GM12875 (cell line): ENCODE measurements around the gene SCN3B.

Source experiments
- H3K4me3 ChIP-seq: one replicate; pipeline ENCODE4 v1.5.1; 2011; ENCODE audit warnings: low read depth, low read length, control low read depth
- TF ChIP-seq, protein P1 (sequence below): IDR thresholded peaks from 2 replicates; pipeline ENCODE4 v1.5.1; 2011; ENCODE audit warnings: low read depth, mild to moderate bottlenecking, control low read depth, inconsistent platforms, low read length, moderate library complexity, borderline replicate concordance; ENCODE audit not compliant: insufficient read depth

The SCN3B gene

DNA sequence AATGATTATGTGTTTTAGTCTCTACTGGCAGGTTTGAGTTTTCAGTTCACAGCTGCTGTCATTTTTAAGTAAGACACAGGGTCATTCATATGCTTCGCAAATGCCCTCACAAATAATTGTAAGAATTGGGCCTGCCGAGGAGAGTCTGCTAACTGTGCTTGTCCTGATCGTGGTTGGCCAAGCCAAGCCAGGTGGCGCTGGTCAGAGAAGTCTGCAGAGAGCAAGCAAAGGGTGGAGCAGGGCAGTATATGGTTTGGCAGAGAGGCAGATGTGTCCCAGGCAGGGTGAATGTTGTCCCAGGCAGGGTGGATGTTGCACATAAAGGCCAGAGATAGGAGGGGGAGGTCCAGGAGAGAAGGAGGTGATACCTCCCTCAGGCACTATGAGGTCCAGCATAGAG, 52.7 kb downstream of the SCN3B start:
- no peak overlapping the region for H3K4me3 ChIP-seq
- TF ChIP-seq, protein P1, sequence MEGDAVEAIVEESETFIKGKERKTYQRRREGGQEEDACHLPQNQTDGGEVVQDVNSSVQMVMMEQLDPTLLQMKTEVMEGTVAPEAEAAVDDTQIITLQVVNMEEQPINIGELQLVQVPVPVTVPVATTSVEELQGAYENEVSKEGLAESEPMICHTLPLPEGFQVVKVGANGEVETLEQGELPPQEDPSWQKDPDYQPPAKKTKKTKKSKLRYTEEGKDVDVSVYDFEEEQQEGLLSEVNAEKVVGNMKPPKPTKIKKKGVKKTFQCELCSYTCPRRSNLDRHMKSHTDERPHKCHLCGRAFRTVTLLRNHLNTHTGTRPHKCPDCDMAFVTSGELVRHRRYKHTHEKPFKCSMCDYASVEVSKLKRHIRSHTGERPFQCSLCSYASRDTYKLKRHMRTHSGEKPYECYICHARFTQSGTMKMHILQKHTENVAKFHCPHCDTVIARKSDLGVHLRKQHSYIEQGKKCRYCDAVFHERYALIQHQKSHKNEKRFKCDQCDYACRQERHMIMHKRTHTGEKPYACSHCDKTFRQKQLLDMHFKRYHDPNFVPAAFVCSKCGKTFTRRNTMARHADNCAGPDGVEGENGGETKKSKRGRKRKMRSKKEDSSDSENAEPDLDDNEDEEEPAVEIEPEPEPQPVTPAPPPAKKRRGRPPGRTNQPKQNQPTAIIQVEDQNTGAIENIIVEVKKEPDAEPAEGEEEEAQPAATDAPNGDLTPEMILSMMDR, result no peak

DNA sequence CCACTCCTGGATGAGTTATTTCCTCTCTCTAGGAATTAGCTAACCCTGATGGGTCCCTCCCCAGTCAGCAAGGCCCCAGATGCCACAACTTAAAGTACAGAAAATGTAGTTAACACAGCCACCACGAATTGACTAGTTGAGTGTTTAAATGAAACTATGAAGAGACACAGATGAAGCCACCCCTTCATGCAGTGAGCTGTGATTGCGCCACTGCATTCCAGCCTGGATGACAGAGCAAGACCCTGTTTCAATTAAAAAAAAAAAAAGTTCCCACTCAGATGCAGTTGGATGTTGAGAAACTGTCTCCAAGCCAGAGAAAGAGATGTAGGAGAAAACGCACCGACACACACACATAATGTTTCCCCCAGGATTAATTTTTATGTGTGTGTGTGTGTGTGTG, 53.3 kb downstream of the SCN3B start:
- H3K4me3 ChIP-seq, result no peak overlapping the region
- TF ChIP-seq, protein P1, result no peak

DNA sequence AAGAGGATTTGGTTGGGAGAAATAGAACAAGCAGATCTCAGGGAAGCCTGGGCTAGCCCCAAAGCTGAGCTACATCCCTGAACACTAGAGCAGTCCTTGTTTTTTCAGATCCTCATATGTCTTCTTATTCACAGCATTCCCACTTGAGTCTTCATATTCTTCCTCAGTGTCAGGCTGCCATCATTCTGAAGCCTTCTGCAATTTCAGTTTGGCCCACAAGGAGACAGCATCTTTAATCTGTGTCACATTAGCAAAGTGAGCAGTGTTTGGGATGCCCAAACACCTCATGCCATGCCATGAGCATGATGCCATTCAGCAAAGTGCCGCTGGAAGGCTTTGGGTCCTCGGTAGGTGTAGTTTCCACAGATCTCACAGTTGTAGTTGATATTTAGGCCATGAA, 56.6 kb downstream of the SCN3B start:
- H3K4me3 ChIP-seq, result no peak overlapping the region

DNA sequence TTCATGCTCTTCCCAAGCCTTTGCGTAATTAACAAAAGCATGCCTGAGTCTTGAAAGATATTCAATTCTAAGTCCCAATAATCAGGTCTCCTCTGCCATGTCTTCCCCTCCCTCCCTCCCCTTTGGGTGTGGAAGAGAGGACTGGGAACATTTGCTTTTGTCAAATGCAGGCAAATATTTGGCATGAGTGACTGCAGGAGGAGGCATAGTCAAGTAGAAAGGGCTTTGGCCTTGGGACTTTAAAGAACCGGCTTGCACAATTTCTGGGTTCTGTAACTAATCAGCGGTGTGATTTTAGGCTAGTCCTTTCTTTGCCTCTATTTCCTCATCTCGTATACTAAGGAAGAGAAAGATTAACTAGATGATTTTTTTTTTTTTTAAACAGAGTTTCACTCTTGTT, 59.5 kb downstream of the SCN3B start:
- TF ChIP-seq, protein P1, result no peak

More for the DNA sequence above, 56.6 kb downstream of the SCN3B start:
- TF ChIP-seq, protein P1, result no peak

DNA sequence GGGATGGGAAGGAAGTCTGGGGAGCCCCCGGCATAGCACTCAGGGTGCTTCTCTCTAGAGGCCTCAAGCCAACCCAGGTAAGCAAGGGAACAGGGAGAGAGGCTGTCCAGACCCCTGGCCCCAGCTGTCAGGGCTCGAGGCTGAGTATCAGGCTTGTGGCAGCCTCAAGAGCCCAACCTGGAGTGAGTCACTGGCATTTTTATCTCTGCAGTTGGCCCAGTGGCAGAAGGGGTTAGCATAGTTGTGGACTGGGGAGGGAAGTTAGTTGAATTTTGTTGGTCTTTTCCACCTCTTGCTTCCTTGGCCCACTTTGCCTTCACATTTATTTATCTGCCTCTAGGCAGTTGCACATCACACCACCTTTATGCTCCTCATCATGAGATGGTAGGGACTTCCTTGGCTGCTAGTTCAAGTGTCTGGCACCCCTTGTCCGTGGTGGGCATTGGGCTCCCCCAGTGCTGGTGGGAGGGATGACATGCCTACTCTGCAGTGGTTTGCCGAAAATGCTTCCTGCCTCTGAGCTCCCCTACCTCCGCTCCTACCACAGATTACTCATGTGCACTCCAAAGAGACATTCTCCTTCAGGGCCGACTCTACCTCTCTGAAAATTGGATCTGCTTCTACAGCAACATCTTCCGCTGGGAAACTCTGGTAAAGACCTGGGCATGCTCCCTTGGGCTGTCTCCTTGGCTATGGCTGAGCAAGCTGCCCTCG, 60.1 kb downstream of the SCN3B start:
- TF ChIP-seq, protein P1, result no peak
- H3K4me3 ChIP-seq, result no peak overlapping the region

More for the DNA sequence above, 59.5 kb downstream of the SCN3B start:
- H3K4me3 ChIP-seq, result no peak overlapping the region

DNA sequence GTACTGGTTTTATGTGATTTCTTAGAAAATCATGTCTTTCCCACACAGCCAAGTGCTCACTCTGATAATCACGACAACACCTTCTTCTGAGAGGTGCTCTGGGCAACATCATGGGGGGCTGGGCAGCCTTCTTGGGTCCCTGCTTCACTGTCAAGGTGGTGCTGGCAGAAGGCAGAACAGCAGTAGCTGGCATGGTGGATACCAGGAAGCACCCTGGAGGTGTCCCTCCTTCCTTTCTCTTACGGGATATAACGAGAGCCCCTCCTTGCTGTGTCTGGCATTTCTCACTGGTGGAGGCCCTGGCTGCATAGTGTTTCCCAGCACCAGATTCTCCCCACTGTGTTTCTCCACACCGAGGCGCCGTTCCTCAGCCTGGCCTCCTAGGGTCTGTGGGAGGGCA, 60.9 kb downstream of the SCN3B start:
- TF ChIP-seq, protein P1, result no peak
- no peak overlapping the region for H3K4me3 ChIP-seq

DNA sequence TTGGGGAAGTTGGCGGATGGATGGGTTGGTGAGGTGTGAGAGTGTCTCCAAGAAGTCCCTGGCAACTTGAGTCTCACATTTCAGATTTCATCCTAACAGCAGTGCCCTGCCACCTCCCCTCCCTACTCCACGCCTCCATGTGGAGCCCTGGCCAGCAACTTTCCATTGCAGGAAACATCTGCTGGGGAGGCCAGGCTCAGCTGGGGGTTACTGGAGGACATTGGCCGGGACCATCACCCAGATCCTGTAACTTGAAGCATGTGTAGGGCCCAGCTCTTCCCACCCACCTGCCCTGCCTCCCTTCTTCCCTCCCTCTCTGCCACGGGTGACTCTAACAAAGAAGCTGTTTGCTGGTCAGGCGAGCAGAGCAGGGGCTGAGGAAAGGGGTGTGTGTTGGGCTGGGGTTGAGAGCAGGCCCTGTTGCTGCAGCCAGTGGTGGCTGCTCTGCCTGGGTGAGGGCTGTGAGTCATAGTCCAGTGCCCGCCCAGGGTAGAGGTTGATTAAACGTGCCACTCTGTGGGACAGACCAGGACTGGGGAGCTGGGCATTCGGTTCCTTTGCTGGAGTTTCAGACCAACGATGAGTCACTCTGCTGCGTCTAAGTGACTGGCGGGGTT, 64.0 kb downstream of the SCN3B start:
- TF ChIP-seq, protein P1, result no peak
- no peak overlapping the region for H3K4me3 ChIP-seq
